Stimulated activated CD8-positive, alpha-beta memory T cell treated with anti-CD3 and anti-CD28 coated beads, Interleukin-2, amount 100 ng/mL, for 48 hours (primary cell): ENCODE data around the gene ABCA3.

Experiments used
- DNase-seq, 2 donors: peaks; one replicate each; pipeline ENCODE4 v3.0.0-alpha.2; 2020; ENCODE audit warnings: low read depth in 2 of 2

The ABCA3 gene

DNA sequence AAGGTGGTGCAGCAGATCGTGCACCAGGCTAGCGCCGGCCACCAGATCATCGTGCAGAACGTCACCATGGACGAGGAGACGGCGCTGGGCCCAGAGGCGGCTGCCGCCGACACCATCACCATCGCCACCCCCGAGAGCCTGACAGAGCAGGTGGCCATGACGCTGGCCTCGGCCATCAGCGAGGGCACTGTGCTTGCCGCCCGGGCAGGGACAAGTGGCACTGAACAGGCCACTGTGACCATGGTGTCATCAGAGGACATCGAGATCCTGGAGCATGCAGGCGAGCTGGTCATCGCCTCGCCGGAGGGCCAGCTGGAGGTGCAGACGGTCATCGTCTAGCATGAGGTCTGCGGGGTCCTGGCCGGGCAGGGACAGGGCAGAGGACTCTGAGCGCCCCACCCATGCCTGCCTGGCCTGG lies 105.3 kb downstream of the ABCA3 start:
- no peak for DNase-seq

DNA sequence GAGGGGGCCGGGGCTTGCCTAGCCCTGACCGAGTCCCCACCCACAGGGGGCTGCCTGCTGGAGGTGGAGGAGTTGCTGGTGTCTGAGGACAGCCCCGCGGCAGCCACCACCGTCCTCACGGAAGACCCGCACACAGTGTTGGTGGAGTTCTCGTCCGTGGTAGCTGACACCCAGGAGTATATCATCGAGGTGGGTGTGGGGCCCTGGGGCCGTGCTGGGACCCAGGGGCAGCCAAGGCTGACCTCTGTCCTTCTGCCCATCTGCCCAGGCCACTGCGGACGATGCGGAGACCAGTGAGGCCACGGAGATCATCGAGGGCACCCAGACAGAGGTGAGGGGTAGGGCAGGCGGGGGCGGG lies 105.7 kb downstream of the ABCA3 start:
- DNase-seq = no peak

DNA sequence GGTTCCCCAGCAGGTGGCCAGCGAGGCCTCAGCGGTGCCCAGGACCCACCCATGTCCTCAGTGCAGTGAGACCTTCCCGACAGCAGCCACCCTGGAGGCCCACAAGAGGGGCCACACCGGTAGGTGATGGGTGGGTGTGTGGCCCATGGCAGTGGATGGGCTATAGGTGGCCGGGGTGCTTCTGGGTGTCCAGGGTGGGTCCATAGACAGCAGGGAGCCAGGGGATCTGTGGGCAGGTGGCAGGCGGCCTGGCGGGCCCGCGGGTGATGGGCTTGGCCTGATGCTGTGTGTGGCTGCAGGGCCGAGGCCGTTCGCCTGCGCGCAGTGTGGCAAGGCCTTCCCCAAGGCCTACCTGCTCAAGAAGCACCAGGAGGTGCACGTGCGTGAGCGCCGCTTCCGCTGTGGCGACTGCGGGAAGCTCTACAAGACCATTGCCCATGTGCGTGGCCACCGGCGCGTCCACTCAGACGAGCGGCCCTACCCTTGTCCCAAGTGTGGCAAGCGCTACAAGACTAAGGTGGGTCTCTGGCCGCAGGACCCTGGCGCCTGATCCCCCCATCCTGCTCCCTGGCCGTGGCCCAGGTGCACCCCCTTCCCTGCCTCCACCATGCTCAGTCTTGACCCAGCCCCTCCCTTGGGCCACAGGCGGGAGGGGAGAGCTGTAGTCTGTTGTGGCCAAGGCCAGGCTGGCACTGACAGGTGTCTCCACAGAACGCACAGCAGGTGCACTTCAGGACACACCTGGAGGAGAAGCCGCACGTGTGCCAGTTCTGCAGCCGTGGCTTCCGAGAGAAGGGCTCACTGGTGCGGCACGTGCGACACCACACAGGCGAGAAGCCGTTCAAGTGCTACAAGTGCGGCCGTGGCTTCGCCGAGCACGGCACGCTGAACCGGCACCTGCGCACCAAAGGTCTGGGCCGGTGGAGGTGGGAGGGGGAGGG lies 106.4 kb downstream of the ABCA3 start:
- DNase-seq = no peak

DNA sequence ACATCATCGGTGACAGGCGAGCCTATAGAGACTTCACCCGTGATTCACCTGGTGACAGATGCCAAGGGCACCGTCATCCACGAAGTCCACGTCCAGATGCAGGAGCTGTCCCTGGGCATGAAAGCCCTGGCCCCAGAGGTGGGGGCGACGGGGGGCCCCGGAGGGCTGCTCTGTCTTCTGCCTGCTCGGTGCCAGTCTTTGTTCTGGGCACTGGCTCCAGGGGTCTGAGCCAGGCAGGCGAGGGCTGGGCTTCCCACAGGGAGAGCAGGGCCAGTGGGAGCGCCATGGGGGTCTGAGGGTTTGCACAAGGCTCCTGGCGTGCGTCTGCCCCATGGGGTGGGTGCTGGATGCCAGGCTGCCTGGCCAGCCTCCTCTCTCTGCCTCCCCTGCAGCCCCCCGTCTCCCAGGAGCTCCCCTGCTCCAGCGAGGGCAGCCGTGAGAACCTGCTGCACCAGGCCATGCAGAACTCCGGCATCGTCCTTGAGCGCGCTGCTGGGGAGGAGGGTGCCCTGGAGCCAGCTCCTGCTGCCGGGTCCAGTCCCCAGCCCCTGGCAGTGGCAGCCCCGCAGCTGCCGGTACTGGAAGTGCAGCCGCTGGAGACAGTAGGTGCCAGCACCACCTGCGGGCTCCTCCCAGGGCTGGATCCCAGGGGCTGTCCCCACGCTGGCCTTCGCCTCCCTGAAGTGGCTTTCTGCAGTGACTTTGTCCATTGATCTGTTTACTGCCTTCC lies 107.3 kb downstream of the ABCA3 start:
- no peak for DNase-seq

DNA sequence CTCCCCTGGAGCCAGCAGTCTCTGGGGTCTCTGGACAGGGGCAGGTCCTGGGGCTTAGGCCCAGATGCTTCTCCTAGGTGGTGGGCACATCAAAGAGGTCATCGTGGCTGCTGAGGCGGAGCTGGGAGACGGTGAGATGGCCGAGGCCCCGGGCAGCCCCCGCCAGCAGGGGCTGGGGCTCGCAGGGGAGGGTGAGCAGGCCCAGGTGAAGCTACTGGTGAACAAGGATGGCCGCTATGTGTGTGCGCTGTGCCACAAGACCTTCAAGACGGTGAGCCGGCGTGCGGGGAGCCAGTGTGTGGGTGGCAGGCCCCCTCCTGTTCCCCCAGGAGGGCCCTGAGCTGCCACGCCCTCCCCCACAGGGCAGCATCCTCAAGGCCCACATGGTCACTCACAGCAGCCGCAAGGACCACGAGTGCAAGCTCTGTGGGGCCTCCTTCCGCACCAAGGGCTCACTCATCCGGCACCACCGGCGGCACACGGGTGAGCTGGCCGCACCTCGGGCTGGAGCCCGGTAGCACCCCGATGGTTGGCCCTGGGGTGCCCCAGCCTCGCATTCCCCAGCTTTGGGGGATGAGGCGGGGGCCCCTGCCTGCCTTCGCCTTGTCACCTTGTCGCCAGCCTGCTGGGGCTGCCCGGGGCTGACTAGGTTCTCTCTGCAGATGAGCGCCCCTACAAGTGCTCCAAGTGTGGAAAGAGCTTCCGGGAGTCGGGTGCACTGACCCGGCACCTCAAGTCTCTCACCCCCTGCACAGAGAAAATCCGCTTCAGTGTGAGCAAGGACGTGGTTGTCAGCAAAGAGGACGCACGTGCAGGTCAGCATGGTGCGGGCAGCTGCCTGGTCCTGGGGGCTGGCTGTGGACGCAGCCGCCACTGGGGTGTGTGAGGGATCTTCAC lies 108.2 kb downstream of the ABCA3 start:
- no peak for DNase-seq

DNA sequence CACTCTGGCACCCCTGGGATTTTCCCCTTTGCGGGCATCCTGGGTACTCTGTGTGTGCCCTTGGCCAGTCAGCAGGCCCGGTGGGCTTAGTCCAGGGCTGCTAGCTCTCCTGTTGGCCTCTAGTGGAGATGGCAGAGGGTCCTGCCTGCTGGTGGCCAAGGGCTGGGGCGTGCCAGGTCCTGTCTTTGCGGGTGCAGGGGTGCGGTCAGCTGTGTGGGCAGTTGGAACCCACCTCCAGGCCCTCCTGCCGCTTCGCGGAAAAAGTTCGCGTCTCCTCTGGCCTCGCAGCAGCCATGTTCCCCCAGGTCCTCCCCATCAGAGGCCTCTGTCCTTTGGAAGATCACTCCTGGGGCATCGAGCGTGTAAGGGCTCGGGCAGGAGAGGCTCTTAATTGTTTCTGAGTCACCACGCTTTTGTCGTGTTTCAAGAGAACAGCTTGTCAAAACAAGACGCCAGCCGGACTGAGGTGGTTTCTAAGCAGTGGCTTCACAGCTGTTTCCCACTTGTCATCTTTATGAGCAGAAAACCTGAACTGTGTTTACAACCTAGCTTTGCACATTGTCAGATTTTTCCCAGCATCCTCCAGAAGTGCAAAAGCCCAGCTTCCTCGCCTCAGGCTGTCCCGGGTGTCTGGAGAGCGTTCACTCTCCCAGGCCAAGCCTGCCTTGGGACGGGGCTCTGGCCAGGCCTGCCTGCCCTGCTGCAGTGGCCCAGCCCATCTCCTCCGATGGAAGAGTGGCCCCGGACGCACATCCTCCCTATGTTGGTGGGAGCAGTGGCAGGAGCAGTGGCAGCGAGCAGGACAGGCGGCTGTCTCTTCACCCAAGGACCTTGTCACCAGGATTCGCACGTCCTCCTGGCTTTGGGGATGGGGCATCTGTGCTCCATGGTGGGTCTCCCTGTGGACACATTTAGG lies 109.3 kb downstream of the ABCA3 start:
- no peak for DNase-seq

DNA sequence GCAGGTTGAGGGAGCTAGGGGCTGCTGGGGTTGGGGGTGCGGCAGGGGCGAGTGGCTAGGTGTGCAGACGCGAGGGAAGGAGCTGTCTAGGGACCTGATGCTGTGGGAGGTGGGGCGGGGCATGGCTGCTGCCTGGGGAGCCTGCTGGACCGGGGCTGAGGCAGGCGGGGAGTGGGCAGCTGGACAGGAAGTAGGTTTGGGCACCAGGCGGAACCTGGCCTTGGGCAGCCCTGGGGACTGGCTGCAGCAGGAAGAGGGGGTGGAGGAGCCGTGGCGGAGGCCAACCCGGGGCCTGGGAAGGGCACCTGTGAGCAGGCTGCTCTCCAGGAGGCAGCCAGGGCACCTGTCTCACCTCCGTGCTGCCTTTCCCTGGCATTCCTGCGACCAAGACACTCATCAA lies 110.2 kb downstream of the ABCA3 start:
- no peak for DNase-seq

DNA sequence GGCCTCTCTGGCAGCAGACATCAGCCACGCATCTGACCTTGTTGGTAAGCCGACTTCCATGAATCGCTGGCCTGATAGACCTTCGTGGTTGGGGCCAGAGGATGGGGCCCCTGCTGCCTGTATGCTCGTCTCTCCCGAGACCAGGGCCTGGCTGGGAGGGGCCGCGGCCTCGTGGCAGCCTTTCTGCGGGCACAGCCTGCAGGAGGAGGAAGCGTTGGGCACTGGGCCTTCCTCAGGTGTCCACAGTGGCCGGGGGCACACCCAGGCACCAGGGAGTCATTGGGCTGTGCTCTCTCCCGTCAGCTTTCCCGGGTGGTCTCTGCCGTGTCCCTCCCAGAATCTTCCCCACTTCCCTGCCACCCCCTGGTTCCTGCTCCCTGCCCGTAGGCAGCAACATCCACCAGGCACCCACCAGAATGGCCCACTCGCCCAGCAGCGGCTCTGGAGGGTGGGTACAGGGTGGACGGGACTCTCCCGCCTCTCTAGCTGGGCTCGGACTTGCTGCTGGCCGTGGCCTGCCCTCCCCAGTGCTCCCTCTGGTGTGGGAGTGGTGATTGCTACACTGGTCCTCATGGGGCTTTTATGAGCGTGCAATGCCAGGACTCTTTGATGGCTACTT lies 110.8 kb downstream of the ABCA3 start:
- no peak for DNase-seq

DNA sequence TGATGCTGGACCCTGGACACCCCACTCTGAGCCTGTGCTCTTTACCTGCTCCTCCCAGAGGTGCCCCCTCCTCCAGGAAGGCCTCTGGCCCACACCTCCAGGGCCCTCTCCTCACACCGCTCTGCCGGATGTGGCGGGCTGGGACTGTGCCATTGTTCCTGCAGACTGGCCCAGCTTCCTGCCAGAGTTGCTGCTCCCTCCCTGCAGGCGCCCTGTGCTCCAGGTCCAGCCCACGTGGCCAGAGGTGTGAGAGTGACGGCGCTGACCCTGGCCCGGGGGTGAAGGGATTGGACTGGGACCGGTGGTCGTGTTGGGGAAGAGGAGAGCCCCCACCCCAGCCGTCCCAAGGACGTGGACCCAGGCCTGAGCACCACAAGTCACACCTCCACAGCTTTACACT lies 111.4 kb downstream of the ABCA3 start:
- no peak for DNase-seq

DNA sequence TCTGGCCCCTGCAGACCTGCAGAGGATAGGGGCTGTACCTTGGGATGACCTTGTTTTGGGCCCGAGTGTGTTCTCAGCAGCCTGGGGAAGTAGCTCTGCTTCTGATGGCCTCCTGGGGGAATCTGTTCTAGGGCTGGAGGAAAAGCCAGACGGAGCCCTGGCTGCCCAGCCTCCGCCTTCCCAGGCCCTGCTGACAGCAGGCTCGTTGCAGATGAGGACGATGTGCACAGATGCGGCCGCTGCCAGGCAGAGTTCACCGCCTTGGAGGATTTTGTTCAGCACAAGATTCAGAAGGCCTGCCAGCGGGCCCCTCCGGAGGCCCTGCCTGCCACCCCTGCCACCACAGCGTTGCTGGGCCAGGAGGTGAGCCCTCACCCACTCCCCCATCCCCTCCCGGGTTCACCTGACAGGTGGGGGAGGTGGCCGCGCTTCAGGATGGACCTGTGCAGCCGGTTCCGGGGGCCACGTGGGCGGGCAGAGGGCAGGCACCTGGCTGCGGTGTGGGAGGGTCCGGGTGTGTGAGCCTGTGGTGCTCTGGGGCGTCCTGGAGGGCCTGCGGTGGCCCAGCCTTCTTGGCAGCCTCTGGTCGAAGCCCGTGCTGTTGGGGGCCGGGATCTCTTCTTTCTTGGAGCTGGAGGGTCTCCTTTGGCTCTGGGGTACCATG lies 112.2 kb downstream of the ABCA3 start:
- no peak for DNase-seq

DNA sequence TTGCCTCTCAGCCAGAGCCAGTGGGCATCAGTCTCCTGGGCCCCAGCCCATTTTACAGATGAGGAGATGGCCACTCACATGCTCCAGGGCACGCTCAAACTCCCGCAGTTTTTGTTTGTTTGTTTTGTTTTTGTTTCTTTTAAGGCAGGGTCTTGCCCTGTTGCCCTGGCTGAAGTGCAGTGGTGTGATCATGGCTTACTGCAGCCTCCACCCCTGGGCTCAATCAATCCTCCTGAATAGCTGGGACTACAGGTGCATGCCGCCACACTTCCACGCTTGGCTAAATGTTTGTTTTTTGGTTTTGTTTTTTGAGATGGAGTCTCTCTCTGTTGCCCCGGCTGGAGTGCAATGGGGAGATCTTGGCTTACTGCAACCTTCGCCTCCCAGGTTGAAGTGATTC lies 113.6 kb downstream of the ABCA3 start:
- no peak for DNase-seq

DNA sequence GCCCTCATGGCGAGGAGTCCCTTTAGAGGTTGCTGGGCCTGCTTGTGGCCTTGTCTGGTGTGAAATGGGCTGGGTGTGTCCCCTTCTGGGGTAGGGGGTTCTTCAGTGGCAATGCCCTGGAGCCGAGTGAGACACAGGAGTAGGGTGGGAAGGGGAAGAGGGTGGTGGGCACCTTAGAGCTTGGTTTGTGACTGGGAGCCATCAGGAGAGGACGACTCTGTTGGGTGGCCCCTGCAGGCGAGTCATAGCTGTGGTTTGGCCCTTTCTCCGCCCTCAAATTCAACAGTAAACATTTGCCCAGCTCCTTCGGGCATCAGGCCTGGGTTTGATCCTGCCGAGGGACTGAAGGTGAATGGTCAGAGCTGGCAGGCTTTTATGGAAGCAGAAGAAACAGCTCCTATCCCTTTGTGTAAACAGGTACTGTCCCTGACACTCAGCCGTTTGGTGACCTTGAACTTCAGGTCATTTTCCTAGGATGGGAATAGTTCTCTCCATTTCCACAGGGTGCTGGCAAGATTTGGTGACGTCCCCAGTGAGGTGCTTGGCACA lies 114.2 kb downstream of the ABCA3 start:
- no peak for DNase-seq
